GM15510 (cell line): ENCODE results near the gene CRYGN.

Experiments used
- POLR2A ChIP-seq: IDR thresholded peaks from 3 replicates; pipeline ENCODE4 v1.6.1; 2011; ENCODE audit warnings: borderline replicate concordance; ENCODE audit not compliant: insufficient read length; ENCODE audit errors: extremely low read depth

The CRYGN gene

DNA sequence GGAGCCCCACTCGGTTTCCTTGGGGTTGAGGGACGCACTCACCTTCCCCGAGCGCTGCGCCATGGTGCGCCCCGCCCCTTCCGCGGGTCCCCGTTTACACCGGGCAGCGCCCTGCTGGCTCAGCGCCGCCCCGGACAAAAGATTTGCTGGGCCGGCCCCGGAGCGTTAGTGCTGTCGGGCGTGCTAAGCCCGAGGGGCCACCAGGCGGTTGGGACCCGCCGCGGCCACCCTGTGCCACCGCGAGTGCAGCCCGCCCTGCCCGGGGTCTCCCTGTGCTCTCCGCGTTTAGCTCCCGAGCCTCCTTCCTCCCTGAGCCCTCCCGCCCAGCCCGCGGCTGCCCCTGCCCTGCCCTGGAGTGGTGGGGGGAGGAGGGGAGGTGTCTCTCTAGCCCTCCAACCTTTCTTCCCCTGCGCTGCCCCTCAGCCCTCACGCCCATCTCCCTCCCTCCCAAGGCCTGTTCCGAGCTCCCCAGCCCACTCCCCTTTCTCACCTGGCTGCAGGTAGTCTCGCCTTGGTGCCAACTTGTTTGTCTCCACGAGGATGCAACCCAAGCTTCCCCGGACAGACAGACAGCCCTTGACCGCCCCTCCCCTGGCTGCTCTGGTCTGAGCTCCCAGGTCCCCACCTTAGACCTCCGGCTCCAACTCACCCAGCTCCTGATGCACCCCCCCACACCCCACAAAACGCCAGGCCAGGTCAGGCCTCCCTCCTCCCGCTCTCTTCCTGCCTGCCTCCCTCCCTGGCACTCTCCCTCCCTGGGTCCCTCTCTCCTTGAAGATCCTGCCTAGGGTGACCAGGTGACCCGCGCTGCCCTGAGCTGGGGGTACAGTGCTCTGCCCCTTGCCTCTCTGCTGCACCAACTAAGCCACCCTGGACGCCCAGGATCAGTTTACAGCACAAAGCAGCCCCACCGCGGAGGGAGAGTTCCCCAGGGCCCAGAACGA, at the start of gene CRYGN:
Gene CRYGN, minus strand, starts transcription at position 287 of the 944 bp plus-strand sequence. Its CDS starts 224 bp downstream, at position 63.
- no peak for TF ChIP-seq POLR2A

DNA sequence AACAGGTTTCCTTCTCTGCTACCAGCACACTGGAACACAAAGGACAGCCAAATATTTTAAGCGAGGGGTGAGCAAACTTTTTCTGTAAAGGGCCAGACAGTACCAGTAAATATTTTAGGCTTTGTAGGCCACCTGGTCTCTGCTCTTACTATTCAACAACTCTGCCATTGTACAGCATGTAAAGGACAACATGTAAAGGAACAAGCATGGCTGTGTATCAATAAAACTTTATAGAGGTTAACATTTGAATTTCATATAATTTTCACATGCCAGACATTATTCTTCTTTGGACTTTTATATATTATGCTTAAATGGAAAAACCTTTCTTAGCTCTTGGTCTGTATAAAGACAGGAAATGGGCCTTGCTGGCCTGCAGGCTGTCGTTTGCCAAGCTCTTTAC, 49.6 kb upstream of the CRYGN start:
- TF ChIP-seq POLR2A, result no peak

DNA sequence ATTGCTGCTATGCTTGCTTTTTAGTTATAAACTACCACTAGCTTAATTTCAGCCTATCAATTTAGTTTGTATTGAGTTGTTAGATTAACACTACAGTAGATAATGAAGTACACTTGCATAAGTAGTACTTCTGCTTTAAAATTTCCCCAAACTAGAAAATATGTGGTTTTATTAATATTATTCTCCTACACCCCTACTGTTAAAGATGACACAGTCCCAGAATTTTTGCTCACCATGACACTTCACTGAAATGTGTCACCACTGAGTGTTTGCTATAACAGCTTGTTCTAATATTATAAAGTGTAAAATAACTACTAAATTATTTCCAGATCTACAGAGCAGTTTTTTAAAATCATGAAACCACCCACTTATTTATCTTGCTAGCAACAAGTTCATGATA, 48.2 kb upstream of the CRYGN start:
- TF ChIP-seq POLR2A, result no peak

- no peak for TF ChIP-seq POLR2A
Measured at GRCh38 chr7:151487228-151487627, 47.3 kb upstream of the CRYGN start.

- no peak for TF ChIP-seq POLR2A
Measured at GRCh38 chr7:151486074-151486473, 46.1 kb upstream of the CRYGN start.

DNA sequence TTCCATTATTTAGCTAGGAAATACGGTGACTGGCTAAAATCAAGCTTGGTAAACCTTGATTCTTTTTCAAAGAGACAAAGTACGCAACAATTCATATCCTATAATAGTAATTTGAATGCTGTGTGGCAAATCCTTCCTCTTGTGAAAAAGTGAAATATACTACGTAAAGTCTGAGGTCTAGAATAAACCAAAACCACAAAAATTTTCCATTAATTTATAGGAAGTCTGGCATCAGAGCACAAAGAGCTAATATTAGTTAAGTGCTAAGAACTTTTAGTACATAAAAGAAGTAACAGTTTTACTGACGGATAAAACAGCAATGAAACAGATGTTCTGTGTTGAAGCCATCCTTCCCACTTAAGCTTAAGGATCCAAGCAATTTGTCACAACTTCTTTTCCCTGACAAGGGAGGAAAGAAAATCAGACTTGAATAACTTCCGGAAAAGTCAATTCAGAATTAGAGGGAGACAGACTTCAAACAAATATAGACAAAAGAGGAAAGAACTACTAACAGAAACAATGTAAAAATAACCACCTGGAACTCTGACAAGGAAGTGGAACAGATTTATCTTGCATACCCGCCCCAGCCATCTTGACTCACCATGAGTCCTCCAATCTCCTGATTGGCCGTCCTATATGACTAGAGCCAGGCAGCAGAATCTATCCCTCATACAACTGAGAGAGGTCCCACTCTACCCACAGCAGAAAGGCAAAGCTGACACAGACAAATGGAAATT, 45.2 kb upstream of the CRYGN start:
- no peak for TF ChIP-seq POLR2A

GRCh38 chr7:151483711-151483983, 43.7 kb upstream of the CRYGN start:
- TF ChIP-seq POLR2A, result no peak

DNA sequence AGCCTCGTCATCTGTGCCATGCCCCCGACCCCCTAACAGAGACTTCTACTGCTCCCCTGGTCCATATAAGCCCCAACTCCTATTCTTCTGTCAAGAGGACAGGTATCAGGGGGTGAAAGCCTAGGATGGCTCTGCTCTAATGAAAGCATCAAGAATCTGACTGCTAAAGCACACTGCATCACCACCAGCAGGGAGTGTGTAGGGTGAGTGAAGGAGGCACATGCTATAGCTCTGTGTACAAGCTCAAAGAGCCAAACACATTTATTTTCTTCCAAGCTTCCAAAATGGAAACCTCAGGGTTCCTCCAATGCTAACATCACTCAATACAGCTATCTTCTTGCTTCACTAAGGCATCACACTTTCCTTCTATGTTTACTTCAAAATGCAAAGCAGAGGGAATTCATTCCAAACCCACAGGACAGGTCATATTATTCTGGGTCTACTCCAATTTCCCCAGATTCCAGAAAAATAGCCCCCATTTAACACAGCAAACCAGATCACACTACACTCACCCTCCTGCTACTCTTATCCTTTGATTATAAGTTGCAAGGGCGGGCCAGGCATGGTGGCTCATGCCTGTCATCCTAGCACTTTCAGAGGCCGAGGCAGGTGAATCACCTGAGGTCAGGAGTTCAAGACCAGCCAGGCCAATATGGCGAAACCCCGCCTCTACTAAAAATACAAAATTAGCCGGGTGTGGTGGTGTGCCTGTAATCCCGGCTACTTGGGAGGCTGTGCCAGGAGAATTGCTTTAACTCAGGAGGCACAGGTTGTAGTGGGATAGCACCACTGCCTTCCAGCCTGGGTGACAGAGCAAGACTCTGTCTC, 43.2 kb upstream of the CRYGN start:
- TF ChIP-seq POLR2A, result no peak

DNA sequence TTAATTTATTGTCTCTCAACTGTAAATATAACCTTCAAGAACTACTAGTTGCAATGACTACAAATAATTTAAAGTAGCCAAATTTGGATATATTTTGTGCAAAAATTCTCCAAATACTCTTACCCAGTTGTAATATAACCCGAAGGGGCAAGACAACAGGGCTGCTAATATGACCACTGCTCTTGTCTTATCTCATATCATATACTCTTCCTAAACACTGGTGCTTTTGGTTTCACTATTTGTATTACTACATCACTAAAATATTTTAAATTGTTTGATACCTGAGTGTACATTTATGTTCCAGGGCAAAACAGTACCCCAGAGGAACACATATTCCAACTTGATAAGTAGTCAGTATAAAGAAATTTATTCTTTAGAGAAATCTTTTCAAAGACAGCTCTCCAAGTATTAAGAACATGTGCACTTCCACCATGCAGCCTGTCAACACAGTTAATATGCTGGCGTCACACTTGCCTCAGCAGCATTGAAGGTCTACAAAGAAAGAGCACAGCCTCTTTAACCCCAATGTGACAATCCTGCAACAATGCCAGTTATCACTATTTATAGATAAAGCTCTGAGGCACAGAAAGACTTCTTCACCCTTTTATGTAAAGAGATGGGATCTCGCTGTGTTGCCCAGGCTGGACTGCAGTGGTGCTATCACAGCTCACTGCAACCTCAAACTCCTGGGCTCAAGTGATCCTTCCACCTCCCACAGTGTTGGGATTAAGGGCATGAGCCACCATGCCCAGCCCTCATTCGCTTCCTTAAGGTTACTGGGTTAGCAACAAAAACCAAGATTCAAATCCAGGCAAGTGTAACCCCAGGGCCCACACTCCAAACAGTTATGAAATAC, 41.9 kb upstream of the CRYGN start:
- no peak for TF ChIP-seq POLR2A

GRCh38 chr7:151477867-151478266, 37.9 kb upstream of the CRYGN start:
- TF ChIP-seq POLR2A, result no peak

- TF ChIP-seq POLR2A, result no peak
Measured at GRCh38 chr7:151472644-151473380, 32.9 kb upstream of the CRYGN start.

DNA sequence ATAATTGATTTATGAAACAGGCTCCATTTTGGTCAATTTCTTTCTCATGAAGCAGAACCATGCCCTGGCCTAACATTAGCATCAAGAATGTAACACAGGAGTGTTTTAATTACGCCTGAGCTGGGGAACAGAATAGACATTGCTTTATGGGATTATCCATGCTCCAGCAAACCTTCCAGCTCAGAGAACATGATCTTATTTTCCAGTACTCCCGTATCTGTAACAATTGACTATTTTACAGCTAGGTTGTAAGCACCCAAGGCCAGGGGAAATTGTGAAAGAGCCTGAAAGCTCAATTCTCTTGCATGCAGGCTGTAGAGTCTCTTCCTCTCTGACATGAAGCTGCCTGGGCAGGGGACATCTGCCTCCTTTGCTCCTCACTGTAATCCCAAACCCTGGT, 30.8 kb upstream of the CRYGN start:
- TF ChIP-seq POLR2A, result no peak

DNA sequence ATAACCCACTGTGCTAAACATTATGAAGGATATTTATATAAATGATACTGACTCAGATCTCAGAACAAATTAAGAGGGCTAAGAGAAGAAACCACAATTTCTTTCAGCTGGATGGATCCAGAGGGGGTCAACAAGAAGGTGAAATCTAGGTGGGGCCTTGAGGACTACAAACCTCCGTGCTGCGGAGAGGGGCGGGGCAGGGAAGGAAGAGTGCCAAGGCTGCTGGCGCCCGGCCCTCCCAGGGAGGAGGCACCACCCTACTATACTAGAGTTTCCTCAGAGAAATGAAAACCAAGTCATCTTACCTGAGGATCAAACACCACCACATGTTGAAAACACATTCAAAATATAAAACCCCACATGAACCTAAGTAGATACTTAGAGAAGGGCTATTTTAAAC, 29.3 kb upstream of the CRYGN start:
- TF ChIP-seq POLR2A, result no peak
